Endothelial cell of umbilical vein (primary cell): Measurements from ENCODE around the gene ELOVL1. TPM values are rescaled to one million over a fixed set of nuclear protein-coding genes. Genes with fewer than 3 reads are reported as not detected.
A peak's percentile ranks its signal among the peaks of the same experiment; 100 is the strongest.
"Not testable (repeated sequence)": the region's sequence is repeated elsewhere in the genome, so short reads cannot be mapped to it uniquely, and the experiment has no call there.

Source experiments
- BruUV-seq: library from RNA; stranded (reverse); fragments of 400-500 nt; replicated peaks from 2 replicates; lab custom pipeline; 2021; lab: Mats Ljungman, UMichigan
- CTCF ChIA-PET: fragments of 300-600, 350-600 bp; sonication (Branson Sonifier 250); formaldehyde crosslinking; loops from one replicate; lab custom pipeline; 2021; ENCODE audit warnings: antibody characterized with exemption, inconsistent platforms; lab: Charles Lee
- POLR2A ChIA-PET: fragments of 300-600, 350-600 bp; sonication (Branson Sonifier 250); formaldehyde crosslinking; loops from one replicate; lab custom pipeline; 2021; ENCODE audit warnings: antibody characterized with exemption, inconsistent platforms; lab: Charles Lee
- DNase-seq: peaks from one replicate; pipeline ENCODE4 v3.0.0-alpha.2; 2011; ENCODE audit warnings: low read depth, low spot score
- FAIRE-seq: peaks from 2 replicates; lab custom pipeline; 2011; peaks lifted over from hg19 to GRCh38; lab: Jason Lieb, UNC
- H2AFZ ChIP-seq: 2 replicates; pipeline ENCODE4 v1.6.0; 2012; ENCODE audit warnings: low read depth, low read length, control low read depth, inconsistent platforms
- H3K27ac ChIP-seq: 2 replicates; pipeline ENCODE4 v1.5.1; 2011; ENCODE audit warnings: low read depth, mild to moderate bottlenecking, control low read depth, low read length, moderate library complexity; ENCODE audit not compliant: insufficient read depth
- H3K27me3 ChIP-seq, 2 experiments: 2 replicates each; pipeline versions ENCODE4 v1.6.0 to v1.6.1; 2011; ENCODE audit warnings: low read length in 2 of 2, mixed read lengths in 1 of 2; ENCODE audit not compliant: control insufficient read depth in 2 of 2, insufficient read depth in 2 of 2
- H3K36me3 ChIP-seq, 2 experiments: 2 replicates in 1 of 2; 3 replicates in 1 of 2; pipeline ENCODE4 v1.5.1; 2011; ENCODE audit warnings: low read length in 2 of 2, mild to moderate bottlenecking in 1 of 2, moderate library complexity in 1 of 2; ENCODE audit not compliant: control insufficient read depth in 2 of 2, insufficient read depth in 2 of 2; ENCODE audit errors: extremely low read depth in 1 of 2
- H3K4me1 ChIP-seq: 3 replicates; pipeline ENCODE4 v1.5.1; 2011; ENCODE audit warnings: mild to moderate bottlenecking, low read length; ENCODE audit not compliant: control insufficient read depth, insufficient read depth; ENCODE audit errors: extremely low read depth
- H3K4me2 ChIP-seq: 2 replicates; pipeline ENCODE4 v1.6.1; 2011; ENCODE audit warnings: low read length, control low read depth, mixed read lengths; ENCODE audit not compliant: insufficient read depth
- H3K4me3 ChIP-seq, 3 experiments: fragments of 200-600 bp in 1 of 3; sonication (generic), shearing (Covaris generic) in 1 of 3; replicated peaks in 1 of 3; 2 replicates each; pipeline ENCODE4 v1.5.1; 2011 to 2016; ENCODE audit warnings: control low read depth in 3 of 3, low read length in 3 of 3, mild to moderate bottlenecking in 2 of 3, inconsistent platforms in 1 of 3, low read depth in 1 of 3, moderate library complexity in 1 of 3; ENCODE audit not compliant: insufficient read depth in 1 of 3
- H3K79me2 ChIP-seq: 2 replicates; pipeline ENCODE4 v1.6.0; 2012; ENCODE audit warnings: low read length, inconsistent platforms; ENCODE audit not compliant: control insufficient read depth, insufficient read depth
- H3K9ac ChIP-seq: replicated peaks from 2 replicates; pipeline ENCODE3; 2011; ENCODE audit warnings: low read length, control low read depth; ENCODE audit not compliant: insufficient read depth; ENCODE audit errors: extremely low read depth
- H3K9me1 ChIP-seq: replicated peaks from 3 replicates; pipeline ENCODE4 v1.6.0; 2011; ENCODE audit warnings: mild to moderate bottlenecking, low read length; ENCODE audit not compliant: control insufficient read depth, insufficient read depth; ENCODE audit errors: extremely low read depth
- H3K9me3 ChIP-seq: replicated peaks from 2 replicates; pipeline ENCODE4 v1.5.1; 2012; ENCODE audit warnings: low read length, inconsistent platforms; ENCODE audit not compliant: control insufficient read depth, insufficient read depth
- H4K20me1 ChIP-seq: replicated peaks from 2 replicates; pipeline ENCODE3; 2011; ENCODE audit warnings: mild to moderate bottlenecking, low read length; ENCODE audit not compliant: control insufficient read depth, insufficient read depth; ENCODE audit errors: extremely low read depth
- CTCF ChIP-seq, 2 donors: IDR thresholded peaks; 1 replicate in 1 of 2; 2 replicates in 1 of 2; pipeline ENCODE4 v1.5.1; 2011; ENCODE audit warnings: low read length in 2 of 2, mild to moderate bottlenecking in 2 of 2, moderate library complexity in 2 of 2, control low read depth in 1 of 2, inconsistent platforms in 1 of 2, low read depth in 1 of 2; ENCODE audit not compliant: insufficient read depth in 1 of 2; ENCODE audit errors: extremely low read depth in 1 of 2
- FOS ChIP-seq: IDR thresholded peaks from 2 replicates; pipeline ENCODE4 v1.6.1; 2011; ENCODE audit warnings: mild to moderate bottlenecking, low read length, moderate library complexity, borderline replicate concordance; ENCODE audit not compliant: insufficient read depth
- GATA2 ChIP-seq: IDR thresholded peaks from 2 replicates; pipeline ENCODE4 v1.7.0; 2011; ENCODE audit warnings: low read depth, mild to moderate bottlenecking, moderate library complexity, mixed read lengths, low read length; ENCODE audit not compliant: insufficient read length, insufficient read depth
- POLR2AphosphoS5 ChIP-seq: IDR thresholded peaks from 2 replicates; pipeline ENCODE4 v1.6.1; 2012; ENCODE audit warnings: low read depth, mild to moderate bottlenecking, control low read depth, low read length, moderate library complexity; ENCODE audit not compliant: insufficient read depth
- dilution Hi-C: fragments of 300-500 bp; cut with MboI; formaldehyde crosslinking; loops from one replicate; pipeline ENCODE4 v1.15.0; 2019; ENCODE audit warnings: low sequenced_read_pairs; ENCODE audit not compliant: extremely low pct_ligation_motif_present
- intact Hi-C: fragments of 100-400 bp; cut with micrococcal nuclease; formaldehyde crosslinking; loops from one replicate; pipeline ENCODE4 v1.10.0; 2022
- polyA plus RNA-seq, 4 experiments: library from polyadenylated mRNA; depleted of rRNA in 3 of 4; stranded (reverse) in 3 of 4; unstranded in 1 of 4; fragments of >200 nt; gene quantifications; 2 replicates each; pipeline versions ENCODE4 v1.2.1 to v1.2.3, GENCODE V29; 2011 to 2012; ENCODE audit warnings: missing spikeins in 1 of 4
- total RNA-seq: library from RNA; stranded (reverse); gene quantifications from 2 replicates; pipeline ENCODE4 v1.2.3, GENCODE V29; 2021

Gene ELOVL1
- total and polyA plus RNA-seq, 2 donors (not counting 3 experiments of a cell fraction or from before 2014, with no cell fraction given): 134 to 303 TPM

GRCh38 chr1:43414634-43415223, 46.9 kb upstream of the ELOVL1 start:
- Histone ChIP-seq H4K20me1 (no peaks in the 10 kb centered on the region), H2AFZ (no peak overlapping the region), H3K79me2 (no peaks in the 10 kb centered on the region), H3K9ac (no peak overlapping the region), H3K4me2 (no peak overlapping the region), H3K27me3 (no peaks in the 10 kb centered on the region), H3K4me1 (peaks cover 7% of the 10 kb centered on the region), H3K36me3 (peaks cover 5 to 12% of the 10 kb centered on the region in 2 experiments), H3K9me1 (no peaks in the 10 kb centered on the region), H3K27ac (no peak overlapping the region), H3K4me3 (no peak overlapping the region), H3K9me3 (no peaks in the 10 kb centered on the region)
- dilution Hi-C loops: loop anchor here (25.0 kb wide), 1 partner anchor 177 kb away; no protein-coding TSS in a partner anchor
- CTCF ChIA-PET: interaction anchor here (0.6 to 6.9 kb wide), 51 partner anchors 9 to 836 kb away, joined by 3 to 269 read pairs (median 6); partner anchors contain the start of genes CDC20, CFAP57, EBNA1BP2 and ELOVL1
- FAIRE-seq: peak; percentile 86
- peak; percentile 37 for TF ChIP-seq FOS
- TF ChIP-seq GATA2: peak; percentile 79
- no peak for TF ChIP-seq POLR2AphosphoS5
- peak; percentile 68 to 79 for TF ChIP-seq CTCF (IDR thresholded peaks at IDR 0.05; ENCODE audit: extremely low read depth in 1 of 2, insufficient read depth in 1 of 2, low read depth in 1 of 2, low read length in 2 of 2)
- BruUV-seq: no TSS peak
- intact Hi-C loops: loop anchor here (1.0 to 2.0 kb wide), 6 partner anchors 46 to 341 kb away; partner anchors contain the start of gene ELOVL1
- POLR2A ChIA-PET: interaction anchor here (0.5 to 1.6 kb wide), 2 partner anchors 26 to 242 kb away, joined by 3 read pairs; no protein-coding TSS in a partner anchor
- peak; percentile 81 for DNase-seq

- BruUV-seq, H3K36me3 ChIP-seq, H3K27me3 ChIP-seq, H3K9me1 ChIP-seq, H3K27ac ChIP-seq, H3K9ac ChIP-seq, H4K20me1 ChIP-seq, H3K4me3 ChIP-seq, FAIRE-seq, H2AFZ ChIP-seq, H3K9me3 ChIP-seq, DNase-seq, POLR2A ChIA-PET, H3K79me2 ChIP-seq, H3K4me1 ChIP-seq, H3K4me2 ChIP-seq, intact Hi-C loops: not testable (repeated sequence)
- dilution Hi-C loops: loop anchor here (25.0 kb wide), 1 partner anchor 176 kb away; no protein-coding TSS in a partner anchor
- CTCF ChIA-PET: interaction anchor here (0.7 to 6.9 kb wide), 9 partner anchors 48 to 500 kb away, joined by 3 to 269 read pairs (median 8); no protein-coding TSS in a partner anchor
Measured at GRCh38 chr1:43413426-43413825, 45.6 kb upstream of the ELOVL1 start.
